HL-60 (cell line): Measurements from ENCODE around the gene SPRING1.
"Not testable (repeated sequence)": the region's sequence is repeated elsewhere in the genome, so short reads cannot be mapped to it uniquely, and the experiment has no call there.

Experiments
- DNase-seq, 2 experiments: peaks; one replicate each; pipeline ENCODE4 v3.0.0-alpha.2; 2010 to 2020; ENCODE audit warnings: low read depth in 1 of 2, low spot score in 1 of 2
- H3K27ac ChIP-seq: fragments of 250-450 bp; sonication (Bioruptor Pico); replicated peaks from 2 replicates; pipeline ENCODE4 v1.5.1; 2020; ENCODE audit warnings: mild to moderate bottlenecking, moderate library complexity
- H3K27me3 ChIP-seq: fragments of 250-450 bp; sonication (Bioruptor Pico); 2 replicates; pipeline ENCODE4 v1.5.1; 2021; ENCODE audit warnings: mild to moderate bottlenecking, moderate library complexity; ENCODE audit not compliant: insufficient read depth, poor library complexity, severe bottlenecking
- H3K4me3 ChIP-seq: replicated peaks from 2 replicates; pipeline ENCODE4 v1.5.1; 2011; ENCODE audit warnings: mild to moderate bottlenecking, control low read depth, low read length; ENCODE audit not compliant: insufficient read depth
- GABPA ChIP-seq: IDR thresholded peaks from 2 replicates; pipeline ENCODE4 v1.6.1; 2012; ENCODE audit warnings: low read depth
- POLR2AphosphoS5 ChIP-seq: IDR thresholded peaks from 2 replicates; pipeline ENCODE4 v1.6.1; 2012; ENCODE audit warnings: low read depth
- SPI1 ChIP-seq: IDR thresholded peaks from 2 replicates; pipeline ENCODE4 v1.6.1; 2012; ENCODE audit warnings: low read depth, mild to moderate bottlenecking, borderline replicate concordance
- TF ChIP-seq, protein P1 (sequence below): IDR thresholded peaks from one replicate; pipeline ENCODE4 v1.5.1; 2011; ENCODE audit warnings: low read length, control low read depth, inconsistent platforms; ENCODE audit not compliant: insufficient read depth
- TF ChIP-seq, protein P2 (sequence below): IDR thresholded peaks from 2 replicates; pipeline ENCODE4 v1.6.1; 2012; ENCODE audit warnings: low read depth; ENCODE audit not compliant: insufficient replicate concordance

SPRING1 gene

DNA sequence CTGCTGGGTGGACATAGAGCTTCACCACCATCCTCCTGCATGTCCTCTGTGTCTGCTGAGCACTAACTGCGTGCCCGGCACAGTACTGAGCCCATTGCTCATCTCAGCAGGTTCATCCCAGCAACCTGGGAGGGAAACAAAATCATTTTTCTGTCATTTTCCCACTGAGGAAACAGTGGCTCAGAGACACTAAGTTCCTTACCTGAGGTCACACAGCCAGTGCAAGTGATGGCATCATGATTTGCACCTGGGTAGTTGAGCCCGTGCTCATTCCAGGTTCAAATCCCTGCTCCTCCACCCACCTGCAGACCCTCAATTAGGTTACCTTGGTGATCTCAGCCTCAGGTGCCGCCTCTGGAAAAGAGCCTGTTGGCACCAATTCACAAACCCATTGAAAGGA, 23.6 kb upstream of the SPRING1 start:
- H3K27me3 ChIP-seq: no peaks in the 10 kb centered on the region
- TF ChIP-seq, protein P1, sequence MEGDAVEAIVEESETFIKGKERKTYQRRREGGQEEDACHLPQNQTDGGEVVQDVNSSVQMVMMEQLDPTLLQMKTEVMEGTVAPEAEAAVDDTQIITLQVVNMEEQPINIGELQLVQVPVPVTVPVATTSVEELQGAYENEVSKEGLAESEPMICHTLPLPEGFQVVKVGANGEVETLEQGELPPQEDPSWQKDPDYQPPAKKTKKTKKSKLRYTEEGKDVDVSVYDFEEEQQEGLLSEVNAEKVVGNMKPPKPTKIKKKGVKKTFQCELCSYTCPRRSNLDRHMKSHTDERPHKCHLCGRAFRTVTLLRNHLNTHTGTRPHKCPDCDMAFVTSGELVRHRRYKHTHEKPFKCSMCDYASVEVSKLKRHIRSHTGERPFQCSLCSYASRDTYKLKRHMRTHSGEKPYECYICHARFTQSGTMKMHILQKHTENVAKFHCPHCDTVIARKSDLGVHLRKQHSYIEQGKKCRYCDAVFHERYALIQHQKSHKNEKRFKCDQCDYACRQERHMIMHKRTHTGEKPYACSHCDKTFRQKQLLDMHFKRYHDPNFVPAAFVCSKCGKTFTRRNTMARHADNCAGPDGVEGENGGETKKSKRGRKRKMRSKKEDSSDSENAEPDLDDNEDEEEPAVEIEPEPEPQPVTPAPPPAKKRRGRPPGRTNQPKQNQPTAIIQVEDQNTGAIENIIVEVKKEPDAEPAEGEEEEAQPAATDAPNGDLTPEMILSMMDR: no peak
- TF ChIP-seq, protein P2, sequence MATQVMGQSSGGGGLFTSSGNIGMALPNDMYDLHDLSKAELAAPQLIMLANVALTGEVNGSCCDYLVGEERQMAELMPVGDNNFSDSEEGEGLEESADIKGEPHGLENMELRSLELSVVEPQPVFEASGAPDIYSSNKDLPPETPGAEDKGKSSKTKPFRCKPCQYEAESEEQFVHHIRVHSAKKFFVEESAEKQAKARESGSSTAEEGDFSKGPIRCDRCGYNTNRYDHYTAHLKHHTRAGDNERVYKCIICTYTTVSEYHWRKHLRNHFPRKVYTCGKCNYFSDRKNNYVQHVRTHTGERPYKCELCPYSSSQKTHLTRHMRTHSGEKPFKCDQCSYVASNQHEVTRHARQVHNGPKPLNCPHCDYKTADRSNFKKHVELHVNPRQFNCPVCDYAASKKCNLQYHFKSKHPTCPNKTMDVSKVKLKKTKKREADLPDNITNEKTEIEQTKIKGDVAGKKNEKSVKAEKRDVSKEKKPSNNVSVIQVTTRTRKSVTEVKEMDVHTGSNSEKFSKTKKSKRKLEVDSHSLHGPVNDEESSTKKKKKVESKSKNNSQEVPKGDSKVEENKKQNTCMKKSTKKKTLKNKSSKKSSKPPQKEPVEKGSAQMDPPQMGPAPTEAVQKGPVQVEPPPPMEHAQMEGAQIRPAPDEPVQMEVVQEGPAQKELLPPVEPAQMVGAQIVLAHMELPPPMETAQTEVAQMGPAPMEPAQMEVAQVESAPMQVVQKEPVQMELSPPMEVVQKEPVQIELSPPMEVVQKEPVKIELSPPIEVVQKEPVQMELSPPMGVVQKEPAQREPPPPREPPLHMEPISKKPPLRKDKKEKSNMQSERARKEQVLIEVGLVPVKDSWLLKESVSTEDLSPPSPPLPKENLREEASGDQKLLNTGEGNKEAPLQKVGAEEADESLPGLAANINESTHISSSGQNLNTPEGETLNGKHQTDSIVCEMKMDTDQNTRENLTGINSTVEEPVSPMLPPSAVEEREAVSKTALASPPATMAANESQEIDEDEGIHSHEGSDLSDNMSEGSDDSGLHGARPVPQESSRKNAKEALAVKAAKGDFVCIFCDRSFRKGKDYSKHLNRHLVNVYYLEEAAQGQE: no peak
- TF ChIP-seq GABPA: no peak
- TF ChIP-seq POLR2AphosphoS5: no peak
- TF ChIP-seq SPI1: no peak
- no peak for DNase-seq
- no peak overlapping the region for H3K4me3 ChIP-seq
- H3K27ac ChIP-seq: no peak overlapping the region

DNA sequence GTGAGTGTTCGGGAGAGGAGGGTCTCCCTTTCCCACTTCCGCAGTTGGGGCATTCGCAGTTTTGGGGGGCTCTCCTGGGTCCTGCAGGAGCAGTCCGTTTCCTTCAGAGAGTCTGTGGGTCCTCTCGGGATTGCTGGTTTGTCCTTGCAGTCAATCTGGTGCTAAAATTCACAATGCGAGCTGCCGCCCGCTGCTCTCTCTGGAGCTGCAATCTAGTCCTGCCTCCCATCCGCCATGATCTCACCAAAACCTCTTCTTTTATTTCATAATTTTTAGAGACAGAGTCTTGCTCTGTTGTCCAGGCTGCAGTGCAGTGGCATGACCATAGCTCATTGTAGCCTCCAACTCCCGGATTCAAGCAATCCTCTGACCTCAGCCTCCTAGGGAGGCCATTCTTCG, 22.8 kb upstream of the SPRING1 start:
- TF ChIP-seq POLR2AphosphoS5 (no peak), GABPA (no peak), SPI1 (no peak)
- TF ChIP-seq, protein P1: no peak
- TF ChIP-seq, protein P2: no peak
- Histone ChIP-seq H3K27me3 (no peaks in the 10 kb centered on the region), H3K27ac (no peak overlapping the region), H3K4me3 (no peak overlapping the region)
- DNase-seq: no peak

DNA sequence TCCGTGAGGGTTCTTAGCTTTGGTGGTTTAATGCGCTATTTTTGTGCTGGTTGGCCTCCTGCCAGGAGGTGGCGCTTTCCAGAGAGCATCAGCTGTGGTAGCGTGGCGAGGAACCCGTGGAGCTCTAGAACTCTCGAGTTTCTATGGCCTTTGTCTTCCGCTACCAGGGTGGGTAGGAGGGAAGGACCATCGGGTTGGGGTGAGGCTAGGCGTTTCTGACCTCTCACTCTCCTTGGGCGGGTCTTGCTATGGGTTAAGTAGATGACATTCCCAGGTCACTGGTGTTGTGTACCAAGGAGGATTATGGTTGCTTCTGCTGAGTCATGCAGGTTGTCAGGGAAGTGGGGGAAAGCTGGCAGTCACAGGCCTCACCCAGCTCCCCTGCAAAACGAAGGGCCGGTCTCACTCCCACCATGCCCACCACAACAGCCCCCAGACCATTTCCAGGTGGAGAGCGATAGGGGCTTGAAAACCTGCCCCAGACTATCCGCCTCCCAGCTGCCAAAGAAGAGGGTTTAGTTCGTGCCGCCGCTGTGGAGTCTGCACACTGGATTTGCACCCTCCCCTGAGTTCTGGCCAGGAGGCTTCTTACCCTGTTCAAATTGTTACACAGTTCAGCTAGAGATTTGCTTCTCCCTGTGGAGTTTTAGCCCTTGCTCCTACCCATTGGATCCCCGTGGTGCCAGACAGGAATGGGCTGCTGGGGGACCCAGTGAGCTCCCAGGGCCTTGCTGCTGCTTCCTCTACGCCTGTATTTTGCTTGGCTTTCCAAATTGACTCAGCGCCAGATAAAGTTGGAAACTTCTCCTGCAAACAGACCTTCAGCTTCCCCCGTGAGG, 22.1 kb upstream of the SPRING1 start:
- DNase-seq: no peak
- TF ChIP-seq, protein P1: no peak
- TF ChIP-seq, protein P2: no peak
- TF ChIP-seq SPI1 (no peak), GABPA (no peak), POLR2AphosphoS5 (no peak)
- H3K27ac ChIP-seq: no peak overlapping the region
- H3K27me3 ChIP-seq: no peaks in the 10 kb centered on the region
- no peak overlapping the region for H3K4me3 ChIP-seq

DNA sequence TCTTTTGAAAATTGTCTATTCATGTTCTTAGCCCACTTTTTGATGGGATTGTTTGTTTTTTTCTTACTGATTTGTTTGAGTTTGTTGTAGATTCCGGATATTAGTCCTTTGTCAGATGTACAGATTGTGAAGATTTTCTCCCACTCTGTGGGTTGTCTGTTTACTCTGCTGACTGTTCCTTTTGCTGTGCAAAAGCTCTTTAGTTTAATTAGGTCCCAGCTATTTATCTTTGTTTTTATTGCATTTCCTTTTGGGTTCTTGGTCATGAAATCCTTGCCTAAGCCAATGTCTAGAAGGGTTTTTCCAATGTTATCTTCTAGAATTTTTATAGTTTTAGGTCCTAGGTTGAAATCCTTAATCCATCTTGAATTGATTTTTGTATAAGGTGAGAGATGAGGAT, 16.9 kb upstream of the SPRING1 start:
- not testable (repeated sequence) for H3K4me3 ChIP-seq, H3K27me3 ChIP-seq, DNase-seq, H3K27ac ChIP-seq

DNA sequence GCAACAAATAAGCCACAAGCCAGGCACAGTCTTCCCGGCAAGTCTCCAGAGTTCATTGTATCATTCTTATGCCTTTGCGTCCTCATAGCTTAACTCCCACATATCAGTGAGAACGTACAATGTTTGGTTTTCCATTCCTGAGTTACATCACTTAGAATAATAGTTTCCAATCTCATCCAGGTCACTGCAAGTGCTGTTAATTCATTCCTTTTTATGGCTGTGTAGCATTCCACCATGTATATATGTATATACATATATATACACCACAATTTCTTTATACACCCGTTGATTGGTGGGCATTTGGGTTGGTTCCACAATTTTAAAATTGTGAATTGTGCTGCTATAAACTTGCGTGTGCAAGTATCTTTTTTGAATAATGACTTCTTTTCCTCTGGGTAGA, 16.2 kb upstream of the SPRING1 start:
- H3K27me3 ChIP-seq, H3K27ac ChIP-seq, H3K4me3 ChIP-seq, DNase-seq: not testable (repeated sequence)
